Nephron progenitor cell (in vitro differentiated cells): ENCODE results near the gene PNPLA8.
"Not testable (repeated sequence)": the region's sequence is repeated elsewhere in the genome, so short reads cannot be mapped to it uniquely, and the experiment has no call there.

ENCODE experiments used
- DNase-seq: peaks from one replicate; pipeline ENCODE4 v3.0.0; 2021
- H3K27ac Mint-ChIP-seq: 2 replicates; pipeline ENCODE4 v1.8.0; 2021; ENCODE audit warnings: mild to moderate bottlenecking, moderate library complexity, mixed read lengths
- H3K27me3 Mint-ChIP-seq: 2 replicates; pipeline ENCODE4 v1.8.0; 2021; ENCODE audit warnings: mild to moderate bottlenecking, low read depth, mixed read lengths; ENCODE audit not compliant: poor library complexity
- H3K36me3 Mint-ChIP-seq: 2 replicates; pipeline ENCODE4 v1.8.0; 2021; ENCODE audit warnings: low read depth, mixed read lengths
- H3K4me1 Mint-ChIP-seq: 2 replicates; pipeline ENCODE4 v1.8.0; 2021; ENCODE audit warnings: mixed read lengths
- H3K4me3 Mint-ChIP-seq: 2 replicates; pipeline ENCODE4 v1.8.0; 2021; ENCODE audit warnings: mild to moderate bottlenecking, moderate library complexity, mixed read lengths
- H3K9me3 Mint-ChIP-seq: 2 replicates; pipeline ENCODE4 v1.8.0; 2021; ENCODE audit warnings: mild to moderate bottlenecking, moderate library complexity, mixed read lengths
- TF ChIP-seq, protein P1 (sequence below): fragments of 200-600 bp; sonication (generic); IDR thresholded peaks from 2 replicates; pipeline ENCODE4 v1.5.0; 2021; ENCODE audit warnings: antibody characterized with exemption

The PNPLA8 gene

DNA sequence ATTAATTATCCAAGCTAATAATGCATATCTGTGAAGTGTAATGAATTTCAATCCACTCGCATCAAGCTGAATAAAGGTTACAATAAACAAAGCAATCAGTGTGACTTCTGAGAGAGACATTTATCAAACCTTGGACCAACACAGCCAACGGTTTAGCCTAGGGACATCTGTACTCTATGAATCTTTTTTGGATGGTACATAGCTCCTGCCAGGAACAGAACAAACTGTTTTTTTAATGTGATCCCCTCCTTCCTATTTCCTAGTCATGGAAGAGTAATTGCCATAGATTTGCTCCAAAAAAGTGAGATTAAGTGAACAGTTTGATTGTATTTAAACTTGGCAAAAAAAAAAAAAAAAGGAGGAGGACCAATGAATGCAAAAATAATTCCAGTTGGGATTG lies 58.5 kb downstream of the PNPLA8 start:
- no peak overlapping the region for H3K4me3 Mint-ChIP-seq
- TF ChIP-seq, protein P1, sequence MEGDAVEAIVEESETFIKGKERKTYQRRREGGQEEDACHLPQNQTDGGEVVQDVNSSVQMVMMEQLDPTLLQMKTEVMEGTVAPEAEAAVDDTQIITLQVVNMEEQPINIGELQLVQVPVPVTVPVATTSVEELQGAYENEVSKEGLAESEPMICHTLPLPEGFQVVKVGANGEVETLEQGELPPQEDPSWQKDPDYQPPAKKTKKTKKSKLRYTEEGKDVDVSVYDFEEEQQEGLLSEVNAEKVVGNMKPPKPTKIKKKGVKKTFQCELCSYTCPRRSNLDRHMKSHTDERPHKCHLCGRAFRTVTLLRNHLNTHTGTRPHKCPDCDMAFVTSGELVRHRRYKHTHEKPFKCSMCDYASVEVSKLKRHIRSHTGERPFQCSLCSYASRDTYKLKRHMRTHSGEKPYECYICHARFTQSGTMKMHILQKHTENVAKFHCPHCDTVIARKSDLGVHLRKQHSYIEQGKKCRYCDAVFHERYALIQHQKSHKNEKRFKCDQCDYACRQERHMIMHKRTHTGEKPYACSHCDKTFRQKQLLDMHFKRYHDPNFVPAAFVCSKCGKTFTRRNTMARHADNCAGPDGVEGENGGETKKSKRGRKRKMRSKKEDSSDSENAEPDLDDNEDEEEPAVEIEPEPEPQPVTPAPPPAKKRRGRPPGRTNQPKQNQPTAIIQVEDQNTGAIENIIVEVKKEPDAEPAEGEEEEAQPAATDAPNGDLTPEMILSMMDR, result no peak
- no peak for DNase-seq
- peaks cover 8% of the 10 kb centered on the region for H3K27me3 Mint-ChIP-seq
- no peaks in the 10 kb centered on the region for H3K36me3 Mint-ChIP-seq
- H3K9me3 Mint-ChIP-seq, result no peaks in the 10 kb centered on the region
- H3K27ac Mint-ChIP-seq, result no peak overlapping the region
- H3K4me1 Mint-ChIP-seq, result peaks cover 7% of the 10 kb centered on the region

DNA sequence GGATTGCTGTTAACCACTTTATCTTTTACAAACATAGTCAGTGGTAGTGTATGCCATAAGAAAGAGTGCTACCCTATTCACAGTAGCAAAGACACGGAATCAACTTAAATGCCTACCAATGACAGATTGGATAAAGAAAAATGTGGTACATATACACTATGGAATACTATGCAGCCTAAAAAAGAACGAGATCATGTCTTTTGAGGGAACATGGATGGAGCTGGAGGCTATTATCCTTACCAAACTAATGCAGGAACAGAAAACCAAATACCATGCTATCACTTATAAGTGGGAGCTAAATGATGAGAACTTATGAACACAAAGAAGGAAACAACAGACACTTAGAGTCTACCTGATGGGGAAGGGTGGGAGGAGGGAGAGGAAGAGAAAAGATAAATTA lies 59.6 kb downstream of the PNPLA8 start:
- DNase-seq, H3K36me3 Mint-ChIP-seq, H3K27ac Mint-ChIP-seq, H3K27me3 Mint-ChIP-seq, H3K4me3 Mint-ChIP-seq, H3K9me3 Mint-ChIP-seq: not testable (repeated sequence)
- peaks cover 16% of the 10 kb centered on the region for H3K4me1 Mint-ChIP-seq

- TF ChIP-seq, protein P1, result no peak
- Mint-ChIP-seq H3K4me3 (no peak overlapping the region), H3K9me3 (no peaks in the 10 kb centered on the region), H3K27me3 (peaks cover 13% of the 10 kb centered on the region), H3K36me3 (no peaks in the 10 kb centered on the region), H3K4me1 (peaks cover 21% of the 10 kb centered on the region), H3K27ac (no peak overlapping the region)
- no peak for DNase-seq
Measured at GRCh38 chr7:108464743-108465142, 61.2 kb downstream of the PNPLA8 start.

GRCh38 chr7:108463613-108464012 lies 62.3 kb downstream of the PNPLA8 start:
- Mint-ChIP-seq H3K27me3 (peaks cover 23% of the 10 kb centered on the region), H3K27ac (no peak overlapping the region), H3K36me3 (no peaks in the 10 kb centered on the region), H3K4me1 (peaks cover 21% of the 10 kb centered on the region), H3K9me3 (no peaks in the 10 kb centered on the region), H3K4me3 (no peak overlapping the region)
- TF ChIP-seq, protein P1, result no peak
- no peak for DNase-seq

- Mint-ChIP-seq H3K27me3 (peaks cover 38% of the 10 kb centered on the region), H3K27ac (no peak overlapping the region), H3K36me3 (no peaks in the 10 kb centered on the region), H3K4me1 (peaks cover 38% of the 10 kb centered on the region), H3K9me3 (no peaks in the 10 kb centered on the region), H3K4me3 (no peak overlapping the region)
- no peak for DNase-seq
- TF ChIP-seq, protein P1, result no peak
Measured at GRCh38 chr7:108461840-108462239, 64.1 kb downstream of the PNPLA8 start.

GRCh38 chr7:108460964-108461363 lies 65.0 kb downstream of the PNPLA8 start:
- Mint-ChIP-seq H3K27ac (no peak overlapping the region), H3K9me3 (no peaks in the 10 kb centered on the region), H3K4me1 (peaks cover 40% of the 10 kb centered on the region), H3K27me3 (peaks cover 37% of the 10 kb centered on the region), H3K4me3 (no peak overlapping the region), H3K36me3 (no peaks in the 10 kb centered on the region)
- TF ChIP-seq, protein P1, result no peak
- no peak for DNase-seq
